GM19397 (cell line): Measurements from ENCODE around the gene VAC14.

ENCODE experiments used
- ATAC-seq: cut with Tn5 transposase; IDR thresholded peaks from one replicate; pipeline ENCODE4 v1.9.1; 2021; ENCODE audit warnings: mild to moderate bottlenecking, moderate library complexity; ENCODE audit not compliant: unreplicated experiment

VAC14 gene

GRCh38 chr16:70664325-70665112 is 136.4 kb downstream of the VAC14 start:
- ATAC-seq: no peak

- ATAC-seq: no peak
These were observed 137.2 kb downstream of the VAC14 start for GRCh38 chr16:70663524-70664324.

GRCh38 chr16:70662991-70663523 is 137.9 kb downstream of the VAC14 start:
- ATAC-seq: no peak

- ATAC-seq: no peak
These were observed 138.9 kb downstream of the VAC14 start for GRCh38 chr16:70661918-70662641.

- no peak for ATAC-seq
These were observed 139.4 kb downstream of the VAC14 start for GRCh38 chr16:70661534-70661917.

GRCh38 chr16:70660672-70661350 is 140.1 kb downstream of the VAC14 start:
- ATAC-seq: no peak

GRCh38 chr16:70659953-70660671 is 140.8 kb downstream of the VAC14 start:
- no peak for ATAC-seq

- no peak for ATAC-seq
These were observed 141.4 kb downstream of the VAC14 start for GRCh38 chr16:70659546-70659945.

- ATAC-seq: no peak
These were observed 142.0 kb downstream of the VAC14 start for GRCh38 chr16:70658921-70659320.

GRCh38 chr16:70657956-70658355 is 143.0 kb downstream of the VAC14 start:
- no peak for ATAC-seq

GRCh38 chr16:70656712-70657263 is 144.2 kb downstream of the VAC14 start:
- no peak for ATAC-seq

- no peak for ATAC-seq
These were observed 144.8 kb downstream of the VAC14 start for GRCh38 chr16:70656065-70656711.

GRCh38 chr16:70653809-70654771 is 146.9 kb downstream of the VAC14 start:
- ATAC-seq: no peak

GRCh38 chr16:70653406-70653805 is 147.6 kb downstream of the VAC14 start:
- no peak for ATAC-seq

- no peak for ATAC-seq
These were observed 148.6 kb downstream of the VAC14 start for GRCh38 chr16:70652322-70652721.

- ATAC-seq: no peak
These were observed 149.4 kb downstream of the VAC14 start for GRCh38 chr16:70651524-70651923.

- ATAC-seq: no peak
These were observed 150.7 kb downstream of the VAC14 start for GRCh38 chr16:70650216-70650615.

- ATAC-seq: no peak
These were observed 151.7 kb downstream of the VAC14 start for GRCh38 chr16:70649300-70649699.
